AG04450 (cell line): ENCODE data around the gene GRM8. TPM values are rescaled to one million over a fixed set of nuclear protein-coding genes. Genes with fewer than 3 reads are reported as not detected.

Source experiments
- CTCF ChIA-PET: fragments of 300-600, 350-600 bp; formaldehyde crosslinking; extraction: SDS; loops from one replicate; lab custom pipeline; 2022; ENCODE audit warnings: antibody characterized with exemption, inconsistent platforms; lab: Charles Lee
- POLR2A ChIA-PET: fragments of 350-600 bp; formaldehyde crosslinking; extraction: SDS; loops from one replicate; lab custom pipeline; 2021; ENCODE audit warnings: antibody characterized with exemption, inconsistent platforms; lab: Yijun Ruan, JAX
- DNase-seq: peaks from one replicate; pipeline ENCODE4 v3.0.0-alpha.2; 2011; ENCODE audit warnings: low read depth, low spot score
- H3K27ac ChIP-seq: one replicate; pipeline ENCODE4 v1.5.1; 2012; ENCODE audit warnings: low read depth, low read length, control low read depth
- H3K27me3 ChIP-seq: one replicate; pipeline ENCODE4 v1.6.0; 2012; ENCODE audit warnings: low read length; ENCODE audit not compliant: control insufficient read depth, insufficient read depth
- H3K4me3 ChIP-seq: 2 replicates; pipeline ENCODE4 v1.5.1; 2011; ENCODE audit warnings: mild to moderate bottlenecking, low read depth, low read length, control low read depth
- H3K9me3 ChIP-seq: 2 replicates; pipeline ENCODE4 v1.5.1; 2012; ENCODE audit warnings: low read length; ENCODE audit not compliant: control insufficient read depth, insufficient read depth
- polyA plus RNA-seq: library from polyadenylated mRNA; depleted of rRNA; stranded (reverse); fragments of >200 nt; gene quantifications from 2 replicates; pipeline ENCODE4 v1.2.3, GENCODE V29; 2011
- TF ChIP-seq, protein P1 (sequence below): IDR thresholded peaks from 2 replicates; pipeline ENCODE4 v1.5.1; 2011; ENCODE audit warnings: low read depth, low read length, control low read depth, inconsistent platforms

GRM8 gene
- polyA plus RNA-seq, 1 experiment, result not detected

GRCh38 chr7:127254163-127254684 lies 1.5 kb upstream of the GRM8 start:
- Histone ChIP-seq H3K4me3 (no peak overlapping the region), H3K27me3 (peaks cover 42% of the 10 kb centered on the region), H3K27ac (no peak overlapping the region), H3K9me3 (no peaks in the 10 kb centered on the region; the same call in 1 of the 2 replicates)
- ChIA-PET CTCF (interaction anchor here (0.6 to 2.8 kb wide), 9 partner anchors 9 to 453 kb away, joined by 3 to 13 read pairs (median 6); no protein-coding TSS in a partner anchor), POLR2A (no interaction called here)
- TF ChIP-seq, protein P1, sequence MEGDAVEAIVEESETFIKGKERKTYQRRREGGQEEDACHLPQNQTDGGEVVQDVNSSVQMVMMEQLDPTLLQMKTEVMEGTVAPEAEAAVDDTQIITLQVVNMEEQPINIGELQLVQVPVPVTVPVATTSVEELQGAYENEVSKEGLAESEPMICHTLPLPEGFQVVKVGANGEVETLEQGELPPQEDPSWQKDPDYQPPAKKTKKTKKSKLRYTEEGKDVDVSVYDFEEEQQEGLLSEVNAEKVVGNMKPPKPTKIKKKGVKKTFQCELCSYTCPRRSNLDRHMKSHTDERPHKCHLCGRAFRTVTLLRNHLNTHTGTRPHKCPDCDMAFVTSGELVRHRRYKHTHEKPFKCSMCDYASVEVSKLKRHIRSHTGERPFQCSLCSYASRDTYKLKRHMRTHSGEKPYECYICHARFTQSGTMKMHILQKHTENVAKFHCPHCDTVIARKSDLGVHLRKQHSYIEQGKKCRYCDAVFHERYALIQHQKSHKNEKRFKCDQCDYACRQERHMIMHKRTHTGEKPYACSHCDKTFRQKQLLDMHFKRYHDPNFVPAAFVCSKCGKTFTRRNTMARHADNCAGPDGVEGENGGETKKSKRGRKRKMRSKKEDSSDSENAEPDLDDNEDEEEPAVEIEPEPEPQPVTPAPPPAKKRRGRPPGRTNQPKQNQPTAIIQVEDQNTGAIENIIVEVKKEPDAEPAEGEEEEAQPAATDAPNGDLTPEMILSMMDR, result no peak
- DNase-seq, result no peak

DNA sequence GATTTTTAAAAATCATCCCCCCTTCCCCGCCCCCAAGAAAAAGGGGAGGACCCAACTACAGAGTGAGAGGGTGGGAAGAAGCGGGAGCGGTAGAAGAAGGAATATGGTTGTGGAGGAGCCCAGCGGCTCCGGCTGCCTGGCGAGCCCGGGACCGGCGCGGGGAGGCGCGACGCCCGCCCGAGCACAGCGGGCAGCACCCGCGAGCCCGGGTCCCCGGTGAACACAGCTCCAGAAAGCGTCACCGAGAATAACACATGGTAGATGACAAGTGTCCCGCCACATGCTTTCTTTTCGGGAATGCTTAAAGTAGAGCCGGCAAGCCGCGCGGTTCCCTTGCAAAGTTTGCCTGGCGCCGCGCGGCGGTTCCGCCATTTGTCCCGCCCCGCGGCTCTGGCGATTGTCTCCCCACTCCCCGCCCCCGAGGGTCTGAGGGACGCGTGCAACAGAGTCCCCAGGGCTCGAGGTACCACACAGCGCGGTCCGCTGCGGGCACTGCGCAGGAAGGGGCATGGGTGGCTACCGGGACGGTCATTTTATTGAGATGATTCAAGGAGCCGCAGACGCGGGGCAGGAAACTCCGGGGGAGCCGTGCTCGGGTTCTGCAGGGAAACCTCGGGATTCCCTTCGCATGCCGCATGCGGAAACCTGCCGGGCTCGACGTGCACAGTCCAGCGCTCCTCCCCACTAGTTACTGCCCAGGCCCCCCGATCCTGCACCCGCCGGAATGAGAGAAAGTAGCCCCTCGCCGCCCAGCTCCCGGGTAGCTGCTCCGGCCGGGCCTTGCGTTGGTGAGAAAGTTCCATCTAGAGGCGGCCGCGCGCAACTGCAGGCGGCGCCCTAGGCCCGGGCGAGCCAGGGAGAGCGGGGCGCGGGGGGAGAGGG lies 781 bp upstream of the GRM8 start:
- H3K27me3 ChIP-seq, result peaks cover 44% of the 10 kb centered on the region
- DNase-seq, result no peak
- H3K27ac ChIP-seq, result no peak overlapping the region
- TF ChIP-seq, protein P1, result peak; percentile 81
- H3K9me3 ChIP-seq, result no peaks in the 10 kb centered on the region; the same call in 1 of the 2 replicates
- ChIA-PET POLR2A (no interaction called here), CTCF (interaction anchor here (0.6 to 2.8 kb wide), 13 partner anchors 8 to 1030 kb away, joined by 3 to 13 read pairs (median 4); no protein-coding TSS in a partner anchor)
- H3K4me3 ChIP-seq, result peak overlapping the region; percentile 68

DNA sequence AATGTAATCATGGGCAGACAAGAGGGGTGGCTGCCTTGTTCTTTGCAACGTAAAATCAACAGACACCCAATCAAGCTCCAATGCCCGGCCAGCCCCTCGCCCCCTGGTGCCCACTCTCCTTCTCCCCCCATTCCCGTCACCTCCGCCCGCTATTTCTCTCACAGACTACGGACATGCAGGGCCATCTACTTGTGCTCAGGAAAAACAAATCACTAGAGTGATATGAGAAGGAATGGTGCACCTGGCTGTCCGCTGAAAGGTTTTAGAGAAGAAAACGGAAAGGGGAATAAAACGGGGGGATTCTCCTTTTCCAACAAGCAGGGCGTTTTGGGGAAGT lies 396 bp downstream of the GRM8 start:
- POLR2A ChIA-PET, result no interaction called here
- peaks cover 44% of the 10 kb centered on the region for H3K27me3 ChIP-seq

DNA sequence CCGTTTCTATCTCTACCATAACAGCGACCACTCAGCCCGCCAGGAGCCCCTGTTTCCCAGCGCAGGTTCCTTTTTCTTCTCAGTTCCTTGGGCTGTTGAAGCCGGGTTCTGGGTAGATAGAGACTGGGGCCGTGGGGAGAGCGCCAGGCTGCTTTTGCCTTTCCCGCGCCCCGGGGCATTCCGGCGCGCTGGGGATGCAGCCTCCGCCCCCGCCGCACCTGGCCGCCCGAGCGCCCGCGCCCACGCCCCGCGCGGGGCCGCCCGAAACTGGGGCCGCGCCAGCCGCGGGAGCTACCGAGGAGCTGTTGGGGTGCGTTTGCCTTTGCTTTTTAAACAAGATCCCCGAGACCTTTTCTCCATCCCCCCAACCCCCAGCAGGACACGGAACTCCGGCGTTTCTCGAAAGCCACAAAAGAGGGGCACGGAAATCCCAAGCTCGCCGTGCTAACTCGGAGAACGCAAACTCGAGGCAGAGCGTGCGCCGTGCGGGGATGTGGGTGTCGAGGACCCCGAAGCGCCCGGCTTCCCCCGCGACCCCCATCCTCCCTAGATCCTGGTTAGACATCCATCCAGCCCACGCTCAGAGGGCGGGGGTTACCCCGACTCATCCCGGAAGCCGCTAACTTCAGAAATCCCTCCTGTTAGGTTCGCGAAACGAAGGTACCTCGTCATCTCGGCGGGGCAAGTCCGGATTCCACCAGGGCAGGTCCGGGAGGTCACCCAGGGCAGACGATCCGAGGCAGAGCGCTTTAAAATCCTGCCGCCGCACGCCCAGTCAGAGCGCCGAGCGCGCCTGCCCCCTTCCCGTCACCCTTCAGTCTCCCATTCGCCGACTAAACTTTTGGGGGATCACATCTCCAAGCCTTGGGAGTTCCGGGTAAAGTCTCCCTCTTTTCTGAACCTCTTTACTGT lies 1.0 kb downstream of the GRM8 start:
- Histone ChIP-seq H3K9me3 (no peaks in the 10 kb centered on the region; the same call in 1 of the 2 replicates), H3K4me3 (peak overlapping the region; percentile 68), H3K27me3 (peaks cover 44% of the 10 kb centered on the region), H3K27ac (no peak overlapping the region)
- POLR2A ChIA-PET, result no interaction called here
- no peak for DNase-seq
- TF ChIP-seq, protein P1, result no peak
- CTCF ChIA-PET, result interaction anchor here (1.2 to 1.4 kb wide), 2 partner anchors 12 to 21 kb away, joined by 3 to 4 read pairs; no protein-coding TSS in a partner anchor

More for the DNA sequence above, 396 bp downstream of the GRM8 start:
- H3K9me3 ChIP-seq, result no peaks in the 10 kb centered on the region; the same call in 1 of the 2 replicates
- TF ChIP-seq, protein P1, result no peak
- H3K27ac ChIP-seq, result no peak overlapping the region
- CTCF ChIA-PET, result interaction anchor here (1.2 to 2.8 kb wide), 3 partner anchors 12 to 449 kb away, joined by 3 to 13 read pairs (median 4); no protein-coding TSS in a partner anchor
- H3K4me3 ChIP-seq, result peak overlapping the region; percentile 68
- no peak for DNase-seq
